MCF 10A (cell line): ENCODE results near the gene PLEKHM3. TPM values are rescaled to one million over a fixed set of nuclear protein-coding genes. Genes with fewer than 3 reads are reported as not detected.

Experiments used
- BruUV-seq: library from RNA; stranded (reverse); fragments of 400-500 nt; replicated peaks from 2 replicates; lab custom pipeline; 2021; lab: Mats Ljungman, UMichigan
- CTCF ChIA-PET: fragments of 300-600 bp; sonication (Branson Sonifier 250); formaldehyde crosslinking; extraction: SDS; loops from one replicate; lab custom pipeline; 2021; ENCODE audit warnings: antibody characterized with exemption, inconsistent platforms; lab: Yijun Ruan, JAX
- POLR2A ChIA-PET: fragments of 300-600, 350-650 bp; sonication (Branson Sonifier 250); formaldehyde crosslinking; extraction: SDS; loops from one replicate; lab custom pipeline; 2020; ENCODE audit warnings: antibody characterized with exemption, inconsistent platforms; lab: Yijun Ruan, JAX
- DNase-seq: peaks from one replicate; pipeline ENCODE4 v3.0.0-alpha.2; 2018; ENCODE audit not compliant: unreplicated experiment
- H3K27ac Mint-ChIP-seq: one replicate; pipeline ENCODE4 v1.8.0; 2022; ENCODE audit warnings: mild to moderate bottlenecking, low read depth, mixed read lengths; ENCODE audit not compliant: unreplicated experiment
- H3K27me3 Mint-ChIP-seq: one replicate; pipeline ENCODE4 v1.8.0; 2022; ENCODE audit warnings: mixed read lengths; ENCODE audit not compliant: insufficient read depth, unreplicated experiment
- H3K36me3 Mint-ChIP-seq: one replicate; pipeline ENCODE4 v1.8.0; 2022; ENCODE audit warnings: mild to moderate bottlenecking, moderate library complexity, mixed read lengths; ENCODE audit not compliant: insufficient read depth, unreplicated experiment
- H3K4me1 Mint-ChIP-seq: one replicate; pipeline ENCODE4 v1.8.0; 2022; ENCODE audit warnings: mixed read lengths; ENCODE audit not compliant: insufficient read depth, unreplicated experiment
- H3K4me3 Mint-ChIP-seq: one replicate; pipeline ENCODE4 v1.8.0; 2022; ENCODE audit warnings: mild to moderate bottlenecking, moderate library complexity, mixed read lengths; ENCODE audit not compliant: unreplicated experiment
- H3K9me3 Mint-ChIP-seq: one replicate; pipeline ENCODE4 v1.8.0; 2022; ENCODE audit warnings: mixed read lengths; ENCODE audit not compliant: unreplicated experiment
- CTCF ChIP-seq: fragments of 200-600 bp; IDR thresholded peaks from one replicate; pipeline ENCODE4 v1.8.0; 2022; ENCODE audit warnings: antibody characterized with exemption, mild to moderate bottlenecking; ENCODE audit not compliant: unreplicated experiment
- intact Hi-C: fragments of 100-400 bp; cut with micrococcal nuclease; formaldehyde crosslinking; loops from 2 replicates; pipeline ENCODE4 v1.14.1; 2022
- total RNA-seq: library from RNA; stranded (reverse); gene quantifications from 2 replicates; pipeline ENCODE4 v1.2.3, GENCODE V29; 2022

PLEKHM3 gene
- total RNA-seq, 1 experiment from 2014 or later, result 5.4 TPM

- DNase-seq, result peak; percentile 82
- no TSS peak for BruUV-seq
- H3K27me3 Mint-ChIP-seq, result no peaks in the 10 kb centered on the region
- peak; percentile 24 for TF ChIP-seq CTCF
- POLR2A ChIA-PET, result interaction anchor here (0.8 to 2.6 kb wide), 4 partner anchors 9 to 270 kb away, joined by 3 to 9 read pairs (median 3); partner anchors contain the start of gene PLEKHM3
- no peaks in the 10 kb centered on the region for H3K9me3 Mint-ChIP-seq
- intact Hi-C loops, result loop anchor here (1.0 kb wide), 2 partner anchors 265 to 288 kb away; partner anchors contain the start of gene FZD5
- no peak overlapping the region for H3K4me3 Mint-ChIP-seq
- no peaks in the 10 kb centered on the region for H3K36me3 Mint-ChIP-seq
- no peaks in the 10 kb centered on the region for H3K4me1 Mint-ChIP-seq
- no peak overlapping the region for H3K27ac Mint-ChIP-seq
- CTCF ChIA-PET, result interaction anchor here (0.6 to 4.3 kb wide), 12 partner anchors 8 to 514 kb away, joined by 3 to 42 read pairs (median 4); partner anchors contain the start of gene PLEKHM3
These were observed 8.6 kb upstream of the PLEKHM3 start for GRCh38 chr2:208033701-208034502.

- no peak overlapping the region for H3K4me3 Mint-ChIP-seq
- ChIA-PET CTCF (interaction anchor here (0.7 to 4.3 kb wide), 5 partner anchors 10 to 286 kb away, joined by 3 to 42 read pairs (median 6); no protein-coding TSS in a partner anchor), POLR2A (interaction anchor here (0.7 to 1.1 kb wide), 2 partner anchors 8 to 271 kb away, joined by 3 read pairs; no protein-coding TSS in a partner anchor)
- BruUV-seq, result no TSS peak
- H3K27ac Mint-ChIP-seq, result no peak overlapping the region
- TF ChIP-seq CTCF, result no peak
- no peaks in the 10 kb centered on the region for H3K27me3 Mint-ChIP-seq
- H3K9me3 Mint-ChIP-seq, result no peaks in the 10 kb centered on the region
- H3K36me3 Mint-ChIP-seq, result no peaks in the 10 kb centered on the region
- H3K4me1 Mint-ChIP-seq, result no peaks in the 10 kb centered on the region
- intact Hi-C loops, result no loop called here
- DNase-seq, result no peak
These were observed 6.3 kb upstream of the PLEKHM3 start for GRCh38 chr2:208031608-208032019.

GRCh38 chr2:208025814-208026184 lies 472 bp upstream of the PLEKHM3 start:
- no peaks in the 10 kb centered on the region for H3K27me3 Mint-ChIP-seq
- intact Hi-C loops, result no loop called here

More at GRCh38 chr2:208025814-208026184, 472 bp upstream of the PLEKHM3 start:
- ChIA-PET CTCF (interaction anchor here (0.9 to 1.1 kb wide), 3 partner anchors 9 to 75 kb away, joined by 3 to 6 read pairs (median 5); no protein-coding TSS in a partner anchor), POLR2A (interaction anchor here (0.6 to 3.0 kb wide), 24 partner anchors 8 to 496 kb away, joined by 3 to 35 read pairs (median 4); partner anchors contain the start of genes CREB1 and FZD5)
- BruUV-seq, result TSS peak; percentile 88
- no peak for TF ChIP-seq CTCF
- Mint-ChIP-seq H3K36me3 (no peaks in the 10 kb centered on the region), H3K27ac (peak overlapping the region; percentile 87), H3K4me3 (peak overlapping the region; percentile 78), H3K4me1 (no peaks in the 10 kb centered on the region), H3K9me3 (no peaks in the 10 kb centered on the region)
- no peak for DNase-seq
